Testis (tissue), 2 donors: ENCODE results near the gene ELL2.

Experiments
- CTCF ChIP-seq, 3 experiments: fragments of 450-650 bp in 2 of 3; fragments of 200-600 bp in 1 of 3; sonication (generic) in 1 of 3; IDR thresholded peaks; one replicate each; pipeline ENCODE4 v1.5.1; 2016 to 2019; ENCODE audit warnings: antibody characterized with exemption in 3 of 3, mild to moderate bottlenecking in 2 of 3, moderate library complexity in 1 of 3
- POLR2A ChIP-seq: fragments of 450-650 bp; IDR thresholded peaks from one replicate; pipeline ENCODE4 v1.6.1; 2017; ENCODE audit warnings: antibody characterized with exemption, mild to moderate bottlenecking, moderate library complexity

GRCh38 chr5:95931079-95931833 lies 30.4 kb downstream of the ELL2 start:
- TF ChIP-seq CTCF (IDR thresholded peaks at IDR 0.05) = no peak
- no peak for TF ChIP-seq POLR2A
